ENCODE results near the gene SOX6. TPM values are rescaled to one million over a fixed set of nuclear protein-coding genes. Genes with fewer than 3 reads are reported as not detected.

Gene SOX6
- total and polyA plus RNA-seq, 8 donors = 5.1 to 23.0 (median 18.7) TPM

DNA sequence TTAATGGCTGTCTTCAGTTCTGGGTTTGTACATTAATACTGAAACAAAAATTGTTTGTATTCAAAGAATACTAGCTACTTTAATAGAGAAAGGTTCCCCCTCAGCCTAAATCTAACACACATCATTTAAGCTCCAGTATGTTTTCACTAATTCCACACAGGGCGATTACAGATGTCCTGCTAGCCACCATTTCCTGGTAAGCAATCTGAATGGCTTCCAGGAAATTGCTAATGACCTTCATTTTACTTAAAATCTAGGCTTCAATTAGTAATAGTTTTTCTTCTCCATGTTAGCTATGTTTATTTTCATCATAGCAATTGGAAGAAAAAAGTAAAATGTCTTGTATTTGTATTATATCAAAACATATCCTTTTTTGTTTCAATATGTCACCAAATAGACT lies 132.8 kb downstream of the SOX6 start:
- H3K27me3 ChIP-seq = no peaks in the 10 kb centered on the region
- no peak for DNase-seq
- H3K4me1 ChIP-seq = peaks cover 0 to 24% (median 12%) of the 10 kb centered on the region in 3 donors
- intact Hi-C loops (cut with DNase I) = no loop called here
- WGBS, 2 donors = 68 to 77% methylated on average over 1 of the region's 1 CpG
- H3K27ac ChIP-seq = no peak overlapping the region
- no peak overlapping the region for H3K4me3 ChIP-seq
- ATAC-seq = no peak
- H3K36me3 ChIP-seq = no peaks in the 10 kb centered on the region
- no peaks in the 10 kb centered on the region for H3K9me3 ChIP-seq
- no peak for FAIRE-seq
- TF ChIP-seq, protein P1, sequence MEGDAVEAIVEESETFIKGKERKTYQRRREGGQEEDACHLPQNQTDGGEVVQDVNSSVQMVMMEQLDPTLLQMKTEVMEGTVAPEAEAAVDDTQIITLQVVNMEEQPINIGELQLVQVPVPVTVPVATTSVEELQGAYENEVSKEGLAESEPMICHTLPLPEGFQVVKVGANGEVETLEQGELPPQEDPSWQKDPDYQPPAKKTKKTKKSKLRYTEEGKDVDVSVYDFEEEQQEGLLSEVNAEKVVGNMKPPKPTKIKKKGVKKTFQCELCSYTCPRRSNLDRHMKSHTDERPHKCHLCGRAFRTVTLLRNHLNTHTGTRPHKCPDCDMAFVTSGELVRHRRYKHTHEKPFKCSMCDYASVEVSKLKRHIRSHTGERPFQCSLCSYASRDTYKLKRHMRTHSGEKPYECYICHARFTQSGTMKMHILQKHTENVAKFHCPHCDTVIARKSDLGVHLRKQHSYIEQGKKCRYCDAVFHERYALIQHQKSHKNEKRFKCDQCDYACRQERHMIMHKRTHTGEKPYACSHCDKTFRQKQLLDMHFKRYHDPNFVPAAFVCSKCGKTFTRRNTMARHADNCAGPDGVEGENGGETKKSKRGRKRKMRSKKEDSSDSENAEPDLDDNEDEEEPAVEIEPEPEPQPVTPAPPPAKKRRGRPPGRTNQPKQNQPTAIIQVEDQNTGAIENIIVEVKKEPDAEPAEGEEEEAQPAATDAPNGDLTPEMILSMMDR (IDR thresholded peaks at IDR 0.05) = no peak

DNA sequence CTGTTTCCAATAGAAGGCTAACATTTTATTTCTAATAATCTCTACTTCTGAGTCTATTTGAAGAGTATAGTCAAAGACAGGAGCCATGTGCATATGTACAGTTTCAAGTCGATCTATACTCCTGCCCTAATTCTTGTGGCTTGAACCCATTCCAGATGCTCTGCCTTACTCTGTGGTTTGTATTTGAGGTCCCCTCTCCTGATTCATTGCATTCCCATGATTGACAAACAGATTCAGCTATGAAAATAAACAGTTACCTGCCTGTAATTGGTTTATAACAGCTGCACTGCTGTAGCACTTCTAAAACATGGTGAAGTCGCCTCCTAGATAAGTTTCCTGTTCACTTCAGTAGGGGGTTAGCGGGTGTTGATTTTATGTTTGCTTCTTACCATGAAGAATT lies 138.7 kb downstream of the SOX6 start:
- TF ChIP-seq, protein P1 (IDR thresholded peaks at IDR 0.05) = no peak
- intact Hi-C loops (cut with DNase I) = no loop called here
- FAIRE-seq = no peak

DNA sequence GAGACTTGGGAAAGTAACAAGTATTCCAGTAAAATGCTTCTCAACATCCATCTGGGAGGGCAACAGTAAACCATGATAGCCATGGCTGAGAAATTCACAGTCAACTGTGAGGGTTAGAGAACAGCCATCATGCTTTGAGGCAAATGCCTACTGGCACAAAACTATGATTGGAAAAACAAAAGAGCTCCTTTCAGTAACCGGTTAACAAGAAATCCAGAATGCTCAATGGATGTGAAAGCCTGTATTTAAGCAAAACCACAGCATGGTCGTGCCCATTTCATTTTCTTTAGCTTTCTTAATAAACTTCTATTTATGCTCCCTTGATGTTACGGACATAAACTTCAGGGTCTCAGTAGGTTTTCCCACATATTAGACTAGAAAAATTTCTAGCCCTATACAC lies 139.5 kb downstream of the SOX6 start:
- Histone ChIP-seq H3K4me1 (peaks cover 0 to 4% (median 0%) of the 10 kb centered on the region in 3 donors), H3K36me3 (no peaks in the 10 kb centered on the region), H3K9me3 (no peaks in the 10 kb centered on the region), H3K4me3 (no peak overlapping the region), H3K27me3 (no peaks in the 10 kb centered on the region), H3K27ac (no peak overlapping the region)
- ATAC-seq (no peak), FAIRE-seq (no peak), DNase-seq (no peak)
- intact Hi-C loops (cut with DNase I) = no loop called here
- WGBS, 2 donors = 80 to 88% methylated on average over 3 of the region's 3 CpGs
- TF ChIP-seq, protein P1 (IDR thresholded peaks at IDR 0.05) = no peak

More for the DNA sequence above, 138.7 kb downstream of the SOX6 start:
- ATAC-seq (no peak), DNase-seq (no peak)
- 91 to 94% methylated on average over 3 of the region's 3 CpGs for WGBS, 2 donors
- no peak overlapping the region for H3K27ac ChIP-seq
- H3K36me3 ChIP-seq = no peaks in the 10 kb centered on the region
- H3K27me3 ChIP-seq = no peaks in the 10 kb centered on the region
- H3K9me3 ChIP-seq = no peaks in the 10 kb centered on the region
- no peak overlapping the region for H3K4me3 ChIP-seq
- H3K4me1 ChIP-seq = peaks cover 0 to 4% (median 0%) of the 10 kb centered on the region in 3 donors

DNA sequence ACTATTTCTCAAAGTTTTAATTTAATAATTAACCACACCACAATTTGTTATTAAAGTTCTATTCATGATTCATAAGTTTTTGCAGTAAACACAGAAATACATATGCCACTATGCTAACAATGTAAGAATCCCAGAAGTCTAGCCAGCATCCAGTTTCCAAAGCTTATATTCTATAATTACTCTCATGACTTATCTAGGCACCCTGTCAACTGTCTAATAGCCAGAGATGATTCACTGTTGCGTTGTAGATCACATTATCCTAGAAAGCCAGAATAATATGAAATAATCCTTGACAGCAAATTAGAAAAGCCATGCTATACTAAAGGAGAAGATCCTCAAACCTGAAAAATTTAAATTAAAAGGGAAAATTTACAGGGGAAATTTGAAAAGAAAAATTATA lies 141.0 kb downstream of the SOX6 start:
- intact Hi-C loops (cut with DNase I) = no loop called here
- Histone ChIP-seq H3K27ac (no peak overlapping the region), H3K9me3 (no peaks in the 10 kb centered on the region), H3K27me3 (no peaks in the 10 kb centered on the region), H3K4me3 (no peak overlapping the region), H3K36me3 (no peaks in the 10 kb centered on the region), H3K4me1 (no peaks in the 10 kb centered on the region)
- WGBS, 2 donors = 89 to 91% methylated on average over 1 of the region's 1 CpG
- ATAC-seq (no peak), DNase-seq (no peak), FAIRE-seq (no peak)
- TF ChIP-seq, protein P1 (IDR thresholded peaks at IDR 0.05) = no peak

DNA sequence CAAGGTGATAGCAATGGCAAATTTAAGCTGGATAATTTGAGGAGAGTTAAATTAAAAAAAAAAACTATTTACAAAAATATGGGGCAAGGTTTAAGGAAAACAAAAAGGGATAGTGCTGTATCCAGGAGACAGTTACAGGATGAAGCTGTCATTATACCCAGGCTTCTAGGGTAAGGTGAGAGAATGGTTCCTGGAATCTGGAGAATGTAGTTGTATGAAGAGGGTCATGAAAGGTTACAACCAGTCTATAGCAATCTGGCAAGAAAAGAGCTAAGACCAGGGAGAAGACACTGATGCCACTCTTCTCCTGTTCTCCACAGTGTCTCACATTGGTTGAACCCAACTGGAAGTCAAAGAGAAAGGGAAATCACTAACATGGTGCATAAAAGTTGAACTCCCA lies 144.9 kb downstream of the SOX6 start:
- intact Hi-C loops (cut with DNase I) = no loop called here
- no peaks in the 10 kb centered on the region for H3K36me3 ChIP-seq
- TF ChIP-seq, protein P1 (IDR thresholded peaks at IDR 0.05) = no peak
- FAIRE-seq (no peak), DNase-seq (no peak), ATAC-seq (no peak)
- H3K4me3 ChIP-seq = no peak overlapping the region
- H3K27ac ChIP-seq = no peak overlapping the region
- H3K4me1 ChIP-seq = no peaks in the 10 kb centered on the region
- no peaks in the 10 kb centered on the region for H3K9me3 ChIP-seq
- H3K27me3 ChIP-seq = no peaks in the 10 kb centered on the region

Measured in pancreas (tissue), 10 donors.